Prostate gland (tissue), 2 donors: Measurements from ENCODE around the gene RAB9A. TPM values are rescaled to one million over a fixed set of nuclear protein-coding genes. Genes with fewer than 3 reads are reported as not detected.

Experiments used
- DNase-seq: peaks from one replicate; pipeline ENCODE4 v3.0.0-alpha.2; 2019; ENCODE audit warnings: low spot score
- H3K27ac ChIP-seq, 2 donors: fragments of 200-600 bp; sonication (generic); 2 replicates each; pipeline ENCODE4 v1.5.1; 2017 to 2019
- H3K27me3 ChIP-seq: fragments of 200-600 bp; sonication (generic); replicated peaks from 2 replicates; pipeline ENCODE4 v1.5.1; 2019; ENCODE audit not compliant: insufficient read depth
- H3K36me3 ChIP-seq, 2 donors: fragments of 200-600 bp; sonication (generic); 1 replicate in 1 of 2; 2 replicates in 1 of 2; pipeline versions ENCODE4 v1.5.1 to v1.8.1; 2017 to 2019
- H3K4me1 ChIP-seq: fragments of 200-600 bp; sonication (generic); replicated peaks from 2 replicates; pipeline ENCODE4 v1.5.1; 2019
- H3K4me3 ChIP-seq, 2 donors: fragments of 200-600 bp; sonication (generic); 2 replicates each; pipeline ENCODE4 v1.5.1; 2017 to 2019
- H3K9me3 ChIP-seq: fragments of 200-600 bp; sonication (generic); 2 replicates; pipeline ENCODE4 v1.5.1; 2017
- POLR2A ChIP-seq: fragments of 450-650 bp; IDR thresholded peaks from one replicate; pipeline ENCODE4 v1.6.1; 2016; ENCODE audit warnings: antibody characterized with exemption, mild to moderate bottlenecking
- POLR2AphosphoS5 ChIP-seq: sonication (generic); formaldehyde crosslinking; IDR thresholded peaks from one replicate; pipeline ENCODE4 v1.6.1; 2017; ENCODE audit warnings: antibody characterized with exemption
- WGBS: methylation state at CpG from one replicate; pipeline ENCODE4 v1.1.5; 2018; 5-methylcytosine and 5-hydroxymethylcytosine counted together
- intact Hi-C: fragments of 100-400 bp; cut with DNase I; formaldehyde crosslinking; loops from one replicate; pipeline ENCODE4 v1.14.2; 2022
- total RNA-seq, 2 donors: library from RNA; depleted of rRNA; stranded (reverse); fragments of >200 nt; gene quantifications; one replicate each; pipeline ENCODE4 v1.1.0, GENCODE V29; 2016
- TF ChIP-seq, protein P1 (sequence below), 4 experiments: fragments of 200-600 bp in 2 of 4; fragments of 450-650 bp in 2 of 4; sonication (generic) in 2 of 4; IDR thresholded peaks; 1 replicate in 3 of 4; 2 replicates in 1 of 4; pipeline ENCODE4 v1.5.1; 2016 to 2019; ENCODE audit warnings: antibody characterized with exemption in 4 of 4, mild to moderate bottlenecking in 2 of 4, moderate library complexity in 2 of 4

Gene RAB9A
- total RNA-seq, 2 donors from 2014 or later: 27.3 to 37.7 TPM

- TF ChIP-seq, protein P1, sequence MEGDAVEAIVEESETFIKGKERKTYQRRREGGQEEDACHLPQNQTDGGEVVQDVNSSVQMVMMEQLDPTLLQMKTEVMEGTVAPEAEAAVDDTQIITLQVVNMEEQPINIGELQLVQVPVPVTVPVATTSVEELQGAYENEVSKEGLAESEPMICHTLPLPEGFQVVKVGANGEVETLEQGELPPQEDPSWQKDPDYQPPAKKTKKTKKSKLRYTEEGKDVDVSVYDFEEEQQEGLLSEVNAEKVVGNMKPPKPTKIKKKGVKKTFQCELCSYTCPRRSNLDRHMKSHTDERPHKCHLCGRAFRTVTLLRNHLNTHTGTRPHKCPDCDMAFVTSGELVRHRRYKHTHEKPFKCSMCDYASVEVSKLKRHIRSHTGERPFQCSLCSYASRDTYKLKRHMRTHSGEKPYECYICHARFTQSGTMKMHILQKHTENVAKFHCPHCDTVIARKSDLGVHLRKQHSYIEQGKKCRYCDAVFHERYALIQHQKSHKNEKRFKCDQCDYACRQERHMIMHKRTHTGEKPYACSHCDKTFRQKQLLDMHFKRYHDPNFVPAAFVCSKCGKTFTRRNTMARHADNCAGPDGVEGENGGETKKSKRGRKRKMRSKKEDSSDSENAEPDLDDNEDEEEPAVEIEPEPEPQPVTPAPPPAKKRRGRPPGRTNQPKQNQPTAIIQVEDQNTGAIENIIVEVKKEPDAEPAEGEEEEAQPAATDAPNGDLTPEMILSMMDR (IDR thresholded peaks at IDR 0.05): no peak
- TF ChIP-seq POLR2AphosphoS5 (no peak), POLR2A (no peak)
- H3K36me3 ChIP-seq: no peaks in the 10 kb centered on the region
- no peaks in the 10 kb centered on the region for H3K27me3 ChIP-seq
- no peaks in the 10 kb centered on the region for H3K9me3 ChIP-seq
- intact Hi-C loops: no loop called here
- peak overlapping the region; percentile 45 to 56 for H3K4me3 ChIP-seq
- DNase-seq: no peak
- H3K4me1 ChIP-seq: no peaks in the 10 kb centered on the region
- peak overlapping the region; percentile 74 to 88 for H3K27ac ChIP-seq
- 25% methylated on average over 7 of the region's 7 CpGs for WGBS
These were observed 36.6 kb upstream of the RAB9A start for GRCh38 chrX:13652287-13652793.

GRCh38 chrX:13652850-13653693 lies 35.9 kb upstream of the RAB9A start, which contains the start of gene TCEANC:
Gene TCEANC (plus strand): TSS chrX:13653141. CDS start chrX:13662509, 9,368 bp downstream.
- DNase-seq: peak; percentile 91
- Histone ChIP-seq H3K27me3 (no peaks in the 10 kb centered on the region), H3K9me3 (no peaks in the 10 kb centered on the region), H3K27ac (peak within 1 kb of the TSS; percentile 88 to 90), H3K4me3 (peak within 1 kb of the TSS; percentile 45 to 56), H3K4me1 (no peaks in the 10 kb centered on the region), H3K36me3 (no peaks in the 10 kb centered on the region)
- WGBS: under 1% methylated on average over 36 of the region's 54 CpGs
- intact Hi-C loops: no loop called here
- TF ChIP-seq, protein P1 (IDR thresholded peaks at IDR 0.05): no peak
- TF ChIP-seq POLR2A (peak; percentile 57), POLR2AphosphoS5 (peak; percentile 88)

- Histone ChIP-seq H3K4me3 (no peak overlapping the region), H3K27me3 (no peaks in the 10 kb centered on the region), H3K27ac (no peak overlapping the region), H3K9me3 (no peaks in the 10 kb centered on the region), H3K4me1 (no peaks in the 10 kb centered on the region), H3K36me3 (no peaks in the 10 kb centered on the region)
- no peak for DNase-seq
- intact Hi-C loops: no loop called here
- TF ChIP-seq POLR2AphosphoS5 (no peak), POLR2A (no peak)
- TF ChIP-seq, protein P1 (IDR thresholded peaks at IDR 0.05): no peak
These were observed 34.8 kb upstream of the RAB9A start for GRCh38 chrX:13654116-13654515.

GRCh38 chrX:13655674-13656073 lies 33.3 kb upstream of the RAB9A start:
- H3K4me3 ChIP-seq: no peak overlapping the region
- intact Hi-C loops: loop anchor here (5.0 kb wide), 2 partner anchors 92 to 377 kb away; no protein-coding TSS in a partner anchor
- H3K27me3 ChIP-seq: no peaks in the 10 kb centered on the region
- no peaks in the 10 kb centered on the region for H3K36me3 ChIP-seq
- H3K4me1 ChIP-seq: no peaks in the 10 kb centered on the region
- no peak for DNase-seq
- WGBS: 78% methylated on average over 3 of the region's 3 CpGs
- no peak overlapping the region for H3K27ac ChIP-seq
- no peaks in the 10 kb centered on the region for H3K9me3 ChIP-seq
- TF ChIP-seq POLR2A (no peak), POLR2AphosphoS5 (no peak)
- TF ChIP-seq, protein P1 (IDR thresholded peaks at IDR 0.05): no peak
